Astrocyte (in vitro differentiated cells and primary cell): ENCODE data around the gene TM2D1.

Source experiments
- CTCF ChIP-seq: IDR thresholded peaks from 2 replicates; pipeline ENCODE4 v1.5.1; 2011; ENCODE audit warnings: low read depth, mild to moderate bottlenecking, inconsistent platforms, low read length, moderate library complexity; ENCODE audit not compliant: insufficient read depth
- EZH2 ChIP-seq: IDR thresholded peaks from 2 replicates; pipeline ENCODE4 v1.6.1; 2012; ENCODE audit warnings: mild to moderate bottlenecking, low read length, inconsistent platforms; ENCODE audit not compliant: insufficient read depth

GRCh38 chr1:61709908-61710289 is 15.0 kb downstream of the TM2D1 start:
- no peak for TF ChIP-seq EZH2
- TF ChIP-seq CTCF = no peak
